DMS153 treated with DMSO at 0.1 percent for 48 hours (cell line): Measurements from ENCODE around the gene PDE4D.
"Not testable (repeated sequence)": the region's sequence is repeated elsewhere in the genome, so short reads cannot be mapped to it uniquely, and the experiment has no call there.

ENCODE experiments used
- DNase-seq: peaks from one replicate; lab custom pipeline; 2025; ENCODE audit not compliant: unreplicated experiment; lab: John Stamatoyannopoulos, UW

The PDE4D gene

DNA sequence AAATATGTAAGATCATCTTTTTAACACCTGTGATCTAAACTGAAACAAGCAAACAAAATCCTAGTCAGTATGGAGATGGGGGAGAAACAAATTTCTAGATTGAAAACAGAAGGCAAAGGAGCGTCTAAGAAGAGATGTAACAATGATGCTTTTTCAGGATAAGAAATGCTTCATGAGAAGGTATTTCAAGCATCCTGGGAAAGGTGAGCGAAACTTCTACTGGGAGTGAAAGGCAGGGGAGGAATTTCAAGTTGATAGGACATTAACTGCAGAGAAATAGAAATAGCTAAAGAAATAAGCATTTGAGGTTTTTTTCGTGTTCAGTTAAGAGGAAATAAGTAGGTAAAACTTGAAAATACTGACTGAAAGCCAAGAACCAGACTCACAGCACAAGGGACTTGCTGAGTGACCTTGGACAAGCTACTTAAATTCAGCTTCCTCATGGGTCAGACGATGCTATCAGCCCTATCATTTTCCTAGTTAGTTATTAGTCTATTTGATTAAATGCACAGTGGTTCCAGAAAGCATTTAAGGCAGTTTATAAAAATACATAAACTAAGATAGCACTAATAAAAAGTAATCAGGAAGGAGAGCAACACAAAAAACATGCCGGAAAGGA, 406.3 kb downstream of the PDE4D start:
- DNase-seq, result no peak

DNA sequence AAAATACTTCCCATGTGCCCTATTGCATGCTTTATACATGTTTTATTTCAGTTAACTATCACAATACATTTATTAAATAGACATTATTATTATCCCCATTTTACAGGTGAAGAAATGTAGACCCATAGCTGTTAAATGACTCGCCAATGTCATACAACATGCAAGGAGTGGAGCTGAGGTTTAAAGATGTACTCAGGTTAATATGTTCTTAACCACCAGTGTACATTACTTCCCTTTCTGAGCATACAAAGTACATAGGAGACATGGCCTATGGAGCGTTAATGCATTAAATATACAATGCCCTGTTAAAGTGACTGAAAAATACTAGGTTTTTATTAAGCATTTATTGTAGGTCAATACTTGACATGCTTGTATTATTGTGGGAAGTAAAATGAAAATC, 407.0 kb downstream of the PDE4D start:
- DNase-seq, result no peak

DNA sequence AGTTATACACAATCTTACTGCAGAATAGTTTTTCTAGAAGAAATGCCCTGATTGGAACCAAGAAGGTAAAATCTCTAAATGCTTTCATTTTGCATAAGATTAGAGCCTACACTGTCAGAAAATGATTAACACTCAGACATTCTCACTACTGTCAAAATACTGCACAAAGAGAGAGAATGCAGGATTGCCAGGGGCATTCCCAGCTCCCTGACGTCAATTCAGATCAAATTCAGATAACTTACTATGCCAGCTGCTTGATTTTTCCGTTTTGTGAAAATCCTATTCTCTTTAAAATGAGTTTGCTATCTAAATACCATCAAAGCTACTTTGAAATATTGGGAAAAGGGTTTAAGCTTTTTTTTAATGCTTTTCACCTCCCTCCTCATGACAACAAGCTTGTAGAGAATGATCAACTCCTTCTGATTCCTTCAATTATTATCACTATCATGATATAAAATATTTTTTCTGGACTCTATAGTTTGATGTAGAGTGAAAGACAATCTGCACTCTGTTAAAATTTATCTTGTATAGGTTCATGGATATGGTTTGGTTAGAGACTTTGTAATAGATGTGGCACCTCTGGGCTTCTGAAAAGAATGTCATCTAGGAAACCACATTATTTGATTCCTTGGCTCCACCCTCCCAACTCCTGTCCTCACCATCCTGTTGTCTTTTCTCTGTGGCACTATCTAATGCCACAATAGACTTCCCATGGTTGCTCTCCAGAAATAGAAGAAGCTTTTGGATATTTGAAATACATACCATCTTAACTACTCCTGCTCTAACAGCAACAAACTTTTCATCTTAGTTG, 407.7 kb downstream of the PDE4D start:
- no peak for DNase-seq

DNA sequence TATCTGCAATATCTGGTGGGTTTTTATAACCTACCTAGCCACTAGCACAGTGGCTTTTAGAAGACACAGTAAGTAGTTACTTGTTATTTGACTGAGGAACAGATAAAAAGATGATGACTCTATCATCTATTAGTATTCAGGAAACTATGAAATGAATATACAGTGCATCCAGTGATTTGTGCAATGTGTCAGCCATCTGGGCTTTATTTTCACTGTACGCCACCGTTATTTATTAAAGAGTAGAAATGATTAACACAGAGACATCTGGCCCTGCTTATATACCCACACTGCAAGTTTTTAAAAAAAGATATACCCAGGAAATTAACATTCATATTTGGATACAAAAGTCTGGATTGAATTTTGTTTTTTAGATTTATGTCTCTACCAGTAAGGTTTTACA, 408.4 kb downstream of the PDE4D start:
- no peak for DNase-seq

DNA sequence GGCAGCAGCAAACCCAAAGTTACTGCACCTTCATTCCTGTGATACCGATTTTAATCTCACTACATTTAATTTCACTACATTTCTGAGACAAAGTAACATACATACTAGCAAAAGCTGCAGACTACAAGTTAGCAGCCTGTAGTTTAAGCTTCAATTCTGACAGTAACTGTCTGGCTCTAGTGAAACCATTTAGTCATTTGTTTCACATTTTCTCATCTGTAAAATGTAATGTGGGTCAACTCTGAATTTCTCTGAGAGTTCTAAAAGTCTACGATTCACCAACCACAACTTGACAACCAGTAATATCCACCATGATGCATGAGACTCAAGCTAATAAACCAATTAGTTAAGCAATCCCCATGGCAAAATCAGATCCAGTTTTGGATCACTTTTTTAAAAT, 408.9 kb downstream of the PDE4D start:
- DNase-seq, result no peak

DNA sequence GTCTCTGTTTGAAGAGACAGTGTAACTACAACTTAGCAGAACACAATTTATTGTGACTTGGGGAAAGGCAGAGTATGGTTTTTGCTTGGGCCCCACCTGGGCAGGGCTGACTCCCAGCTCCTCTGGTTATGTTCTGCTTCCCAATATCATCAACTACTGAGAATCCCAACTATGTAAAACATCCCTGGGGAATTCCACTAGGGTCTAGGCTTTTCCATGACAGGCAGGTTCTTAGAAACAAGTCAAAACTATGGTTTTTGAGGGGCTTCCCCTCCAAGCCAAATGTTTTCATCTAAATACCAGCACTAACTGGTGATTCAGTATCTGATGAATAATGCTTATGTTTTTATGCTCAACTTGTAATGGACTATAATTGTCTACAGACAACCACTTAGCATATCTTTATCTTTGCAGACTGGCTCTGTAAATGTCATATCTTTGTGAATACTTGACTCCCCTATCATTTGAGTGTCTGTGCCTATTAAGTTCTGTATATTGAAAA, 409.5 kb downstream of the PDE4D start:
- DNase-seq, result no peak

DNA sequence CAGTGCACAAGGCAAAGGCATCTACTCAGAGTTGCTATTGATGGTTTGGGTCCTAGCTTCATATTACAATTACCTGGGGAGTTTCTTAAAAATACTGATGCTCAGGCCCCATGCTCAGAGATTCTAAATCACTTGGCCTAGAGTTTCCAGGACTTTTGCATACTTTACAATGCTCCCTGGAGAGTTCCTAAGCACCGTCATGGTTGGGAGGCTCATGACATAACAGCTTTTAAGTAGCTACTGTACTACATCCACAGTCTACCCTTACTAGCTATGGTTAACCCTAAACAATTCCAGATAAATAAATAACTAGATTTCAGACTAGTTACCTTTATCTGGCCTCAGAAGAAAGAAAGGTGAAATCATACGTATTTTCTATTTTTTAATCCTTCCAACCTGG, 414.4 kb downstream of the PDE4D start:
- DNase-seq, result no peak

DNA sequence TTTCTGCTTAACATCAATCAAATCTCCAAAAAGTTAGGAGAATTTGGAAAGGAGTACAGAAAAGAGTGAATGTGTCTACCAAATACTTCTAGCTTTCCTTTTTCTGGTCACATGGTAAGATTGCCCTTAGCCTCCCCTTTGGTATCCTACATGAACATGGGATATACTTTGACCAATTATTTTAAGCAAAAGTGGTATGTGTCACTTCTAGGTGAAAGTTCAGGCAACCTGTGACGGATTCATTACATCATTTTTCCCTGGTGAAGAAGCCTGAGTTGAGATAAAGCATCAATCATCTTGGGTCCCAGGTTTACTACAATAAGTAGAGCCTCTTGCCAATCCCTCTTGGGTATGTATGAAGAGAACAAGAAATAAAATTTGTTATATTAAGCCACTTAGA, 419.2 kb downstream of the PDE4D start:
- no peak for DNase-seq

DNA sequence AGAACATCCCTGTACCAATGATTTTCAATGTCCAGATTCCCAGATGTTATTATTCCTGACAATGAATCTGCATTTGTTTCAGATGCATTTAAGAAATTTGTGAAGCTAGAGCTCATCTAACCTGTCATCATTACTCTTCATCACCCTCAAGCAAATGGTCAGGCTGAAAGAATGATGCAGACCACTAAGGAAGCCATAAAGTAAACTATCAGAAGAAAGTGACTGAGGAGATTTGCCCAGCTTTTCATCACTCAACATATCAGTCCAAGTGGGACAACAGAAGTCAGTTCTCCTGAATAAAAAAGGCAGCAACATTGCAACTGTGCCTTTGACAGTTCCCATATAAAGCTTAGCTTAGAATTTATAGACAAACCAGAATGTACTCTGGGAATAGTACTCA, 419.9 kb downstream of the PDE4D start:
- DNase-seq, result no peak

DNA sequence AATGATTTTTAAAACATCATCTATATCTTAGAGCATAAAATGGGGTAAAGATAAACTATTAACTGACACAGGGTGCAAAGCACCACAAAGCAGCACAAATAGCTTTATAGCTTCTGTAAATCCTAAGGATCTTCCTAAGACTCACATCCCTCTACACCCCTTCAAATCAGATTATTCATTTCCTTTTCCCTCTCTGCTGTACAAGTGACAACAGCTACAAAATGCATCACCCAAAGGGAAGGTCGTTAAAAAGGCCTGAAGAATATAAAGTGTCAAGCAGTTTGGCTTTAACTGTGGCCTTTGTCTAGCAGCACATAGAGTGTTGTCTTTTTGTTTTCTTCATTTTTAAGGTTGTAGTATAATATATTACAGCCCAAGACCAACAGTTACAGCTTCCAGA, 422.1 kb downstream of the PDE4D start:
- DNase-seq, result no peak

DNA sequence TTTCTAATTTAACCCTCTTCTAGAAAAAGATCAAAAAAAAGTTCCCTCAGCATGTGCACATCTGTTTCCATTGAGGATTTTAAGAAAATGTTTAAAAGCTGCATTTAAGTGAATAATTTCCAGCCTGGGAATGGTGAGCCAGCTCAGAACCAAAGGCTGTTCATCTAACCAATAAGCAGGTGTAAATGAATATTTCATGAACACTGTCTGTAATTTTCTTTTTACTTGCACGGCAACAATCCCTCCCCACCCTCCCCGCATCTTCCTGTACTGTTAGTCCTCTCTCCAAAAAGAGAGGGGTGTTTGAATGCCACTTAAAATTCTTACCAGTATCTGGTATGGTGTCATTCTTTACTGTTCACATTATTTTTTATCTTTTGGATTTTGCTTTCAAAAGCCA, 425.6 kb downstream of the PDE4D start:
- no peak for DNase-seq

DNA sequence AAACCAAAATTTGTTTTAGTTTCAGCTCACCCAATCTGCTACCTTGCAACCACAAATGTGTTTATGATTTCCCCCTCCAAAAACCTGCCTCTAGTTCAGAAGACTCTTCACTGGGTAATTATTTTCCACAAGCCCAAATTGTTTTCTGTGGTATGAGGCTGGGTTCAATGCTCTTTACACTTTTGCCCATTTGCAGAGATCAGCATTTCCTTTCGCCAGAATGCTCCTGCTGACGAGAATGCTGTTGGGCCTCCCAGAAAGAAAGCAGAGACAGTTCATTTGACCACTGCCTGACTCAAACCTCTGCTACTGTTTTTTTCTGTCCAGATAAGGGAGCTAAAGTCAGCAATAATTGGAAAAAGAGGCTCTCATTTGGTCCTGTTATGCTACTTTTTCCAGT, 427.3 kb downstream of the PDE4D start:
- DNase-seq, result no peak

DNA sequence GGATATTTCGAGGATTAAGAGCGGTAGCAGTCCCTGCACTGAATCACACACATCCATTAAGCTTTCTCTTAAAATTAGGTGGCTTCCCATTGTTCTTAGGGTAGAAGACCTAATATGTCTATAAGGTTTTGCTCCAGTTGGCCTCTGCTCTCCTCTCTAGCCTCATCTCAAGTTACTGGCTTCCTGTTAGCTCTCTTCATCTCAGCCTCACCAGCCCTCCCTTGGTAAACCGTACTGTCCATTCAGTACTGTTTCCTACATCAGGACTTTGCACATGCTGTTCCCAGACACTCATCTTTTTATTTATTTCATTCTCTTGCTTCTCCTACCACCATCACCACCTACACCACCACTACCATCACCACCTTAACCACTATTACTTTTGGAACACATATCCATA, 428.6 kb downstream of the PDE4D start:
- no peak for DNase-seq

DNA sequence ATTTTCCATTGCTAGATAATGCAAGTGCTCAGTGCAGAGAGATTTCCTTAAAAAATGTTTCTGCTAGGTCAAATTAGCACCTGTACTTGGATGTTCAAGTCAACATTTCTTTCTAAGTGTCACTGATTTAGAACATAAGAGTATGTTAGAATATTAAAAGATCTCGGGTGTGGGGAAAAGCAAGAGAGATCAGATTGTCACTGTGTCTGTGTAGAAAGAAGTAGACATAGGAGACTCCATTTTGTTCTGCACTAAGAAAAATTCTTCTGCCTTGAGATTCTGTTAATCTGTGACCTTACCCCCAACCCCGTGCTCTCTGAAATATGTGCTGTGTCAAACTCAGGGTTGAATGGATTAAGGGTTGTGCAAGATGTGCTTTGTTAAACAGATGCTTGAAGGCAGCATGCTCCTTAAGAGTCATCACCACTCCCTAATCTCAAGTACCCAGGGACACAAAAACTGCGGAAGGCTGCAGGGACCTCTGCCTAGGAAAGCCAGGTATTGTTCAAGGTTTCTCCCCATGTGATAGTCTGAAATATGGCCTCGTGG, 429.8 kb downstream of the PDE4D start:
- DNase-seq, result not testable (repeated sequence)

DNA sequence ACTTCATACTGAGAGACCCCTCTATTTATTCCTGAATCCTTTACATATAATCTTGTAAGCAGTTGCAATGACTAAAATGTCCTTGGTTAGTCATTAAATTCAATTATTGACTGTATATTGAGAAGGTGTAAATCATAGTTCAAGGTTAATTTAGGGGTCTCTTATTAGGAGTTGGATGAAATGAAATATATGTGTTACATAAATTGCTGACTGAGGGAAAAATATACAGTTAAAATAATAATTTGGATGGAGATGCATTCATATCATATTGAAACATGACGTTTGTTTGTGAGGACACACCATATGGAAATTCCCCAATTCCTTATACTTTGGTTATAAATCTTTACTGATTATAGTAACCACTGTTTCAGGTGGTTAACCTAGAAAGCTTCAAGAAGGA, 430.6 kb downstream of the PDE4D start:
- no peak for DNase-seq

DNA sequence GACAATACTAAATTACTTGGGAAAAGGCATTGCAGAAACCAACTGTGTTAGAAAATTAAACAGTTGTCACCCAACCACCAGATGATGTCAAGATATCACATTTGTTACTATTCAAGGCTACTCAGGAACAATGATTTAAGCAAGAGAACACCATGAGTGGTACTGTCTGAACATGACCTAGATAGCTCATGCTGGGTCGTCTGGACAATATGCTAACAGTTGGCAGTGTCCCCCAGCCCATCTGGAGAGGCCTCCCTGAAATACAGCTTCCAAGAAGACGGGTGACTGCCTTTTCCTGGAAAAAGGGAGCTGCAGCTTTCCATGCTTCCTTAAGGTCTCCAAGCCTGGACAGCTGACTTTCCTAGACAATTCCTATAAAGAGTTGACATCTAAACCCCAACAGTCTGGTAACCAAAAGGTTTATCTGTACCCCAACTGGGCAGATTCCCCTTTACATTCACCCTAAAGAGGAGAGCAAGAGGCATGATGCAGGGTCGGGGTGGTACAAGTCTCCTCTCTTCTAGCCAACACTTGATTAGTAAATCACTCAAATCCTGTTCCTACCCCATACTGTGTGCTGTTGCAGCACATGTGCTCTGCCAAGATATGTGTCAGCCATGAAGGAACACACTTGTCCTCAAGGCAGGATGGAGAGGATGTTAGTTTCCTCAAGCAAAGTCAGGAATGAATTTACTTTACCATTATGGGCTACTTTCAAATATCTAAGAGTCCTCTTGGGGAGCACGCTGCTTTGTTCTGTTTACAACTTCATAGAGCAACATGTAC, 433.0 kb downstream of the PDE4D start:
- DNase-seq, result no peak

DNA sequence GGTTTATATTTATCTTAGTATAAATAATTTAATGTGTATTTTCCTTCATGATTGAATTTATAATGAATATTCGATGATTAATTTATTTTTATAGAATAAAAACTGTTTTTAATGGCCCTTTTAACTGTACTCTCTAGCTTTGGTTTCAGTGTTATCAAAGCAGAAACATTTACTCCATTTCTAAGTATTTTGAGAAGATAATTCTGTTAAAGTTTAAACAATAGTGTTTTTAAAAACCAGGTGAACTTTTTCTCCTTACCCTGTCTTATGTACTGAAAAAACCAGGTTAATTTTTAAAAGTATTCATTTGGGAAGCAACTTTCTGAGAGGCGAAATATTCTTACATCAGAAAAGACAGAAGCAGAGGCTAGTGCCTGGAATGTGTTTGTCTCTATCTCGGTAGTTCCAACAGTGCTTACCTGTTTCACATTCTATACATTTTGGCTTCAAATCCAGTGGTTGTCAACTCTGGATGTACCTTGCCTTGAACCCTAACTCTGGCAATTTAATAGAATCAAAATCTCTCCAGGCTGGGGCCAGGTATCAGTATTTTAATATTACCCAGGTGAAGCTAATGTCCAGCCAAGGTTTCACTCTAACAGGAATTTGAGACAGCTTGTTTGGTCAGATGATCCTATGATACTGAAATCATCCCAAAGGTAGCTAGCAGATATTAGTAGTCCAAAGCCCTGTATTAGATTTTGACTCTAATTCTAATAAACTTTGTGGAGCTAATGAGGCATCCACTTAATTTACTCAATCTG, 434.4 kb downstream of the PDE4D start:
- DNase-seq, result no peak

DNA sequence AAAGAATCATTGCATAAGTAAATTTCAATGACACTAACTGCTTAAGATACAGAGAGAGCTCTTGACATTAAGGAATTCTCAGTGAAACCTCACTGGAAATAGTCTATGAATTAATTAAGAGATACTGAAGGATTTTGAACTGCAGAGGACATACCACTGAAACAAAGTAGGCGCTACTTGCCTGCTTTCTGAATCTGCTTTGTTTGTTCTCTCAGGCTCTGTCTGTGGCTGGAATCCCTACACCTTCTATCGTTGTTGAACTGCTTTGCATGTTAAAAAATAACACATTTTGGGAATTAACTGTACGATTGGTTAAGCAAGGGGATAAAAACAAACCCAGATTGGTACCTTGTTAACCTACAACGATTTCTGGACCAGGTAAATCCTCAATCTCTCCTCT, 435.2 kb downstream of the PDE4D start:
- no peak for DNase-seq

DNA sequence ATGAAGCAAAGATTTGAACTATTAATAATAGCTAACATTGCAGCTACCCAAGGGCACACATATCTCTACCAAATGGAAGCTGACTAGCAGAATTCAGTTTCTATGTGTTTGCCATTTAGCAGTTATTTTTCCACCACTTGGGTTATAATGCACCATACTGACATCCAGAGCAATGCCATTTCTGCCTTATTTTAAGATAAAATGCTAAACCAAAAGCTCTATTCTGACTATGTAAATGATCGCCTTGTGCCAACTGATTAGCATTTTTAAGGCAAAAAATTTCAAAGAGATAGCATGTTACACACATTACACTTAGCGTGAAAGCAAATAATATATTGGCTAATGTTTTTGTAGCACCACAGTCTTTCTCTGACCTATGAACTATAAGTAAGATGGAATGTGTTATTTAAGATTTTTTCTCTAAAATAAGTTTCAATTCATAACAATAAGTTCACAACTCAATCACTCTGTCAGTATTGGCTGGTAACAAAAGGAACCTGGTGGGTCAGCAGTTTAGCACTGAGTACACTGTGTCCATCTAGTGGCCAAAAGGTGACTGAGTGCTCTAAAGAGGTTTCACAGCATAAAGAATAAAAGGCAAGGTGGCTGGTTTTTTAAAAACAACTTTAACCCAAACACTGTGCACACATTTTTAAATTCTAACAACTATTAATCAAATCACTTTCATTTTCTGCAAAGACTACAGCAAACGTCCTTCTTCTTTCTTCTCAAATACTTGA, 443.5 kb downstream of the PDE4D start:
- no peak for DNase-seq

DNA sequence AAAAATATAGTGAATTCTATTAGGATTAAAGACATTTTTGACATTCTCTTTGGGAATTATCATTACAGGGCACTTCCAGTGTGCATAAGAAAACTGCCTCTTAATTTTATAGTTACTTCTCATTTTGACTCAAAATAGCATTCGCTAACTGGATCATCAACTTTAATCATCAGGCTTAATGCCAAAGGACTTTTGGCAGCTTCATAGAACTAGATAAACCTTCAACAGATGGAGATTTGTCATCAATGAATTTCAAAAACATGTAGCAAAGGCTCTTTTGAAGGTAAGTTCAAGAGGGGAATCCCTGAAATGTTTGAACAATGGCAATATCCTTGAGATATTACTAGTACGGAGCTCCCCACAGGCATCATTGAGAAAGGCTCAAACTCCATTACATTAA, 447.2 kb downstream of the PDE4D start:
- no peak for DNase-seq
